Fibroblast of lung (primary cell): Measurements from ENCODE around the gene EXOC2. TPM values are rescaled to one million over a fixed set of nuclear protein-coding genes. Genes with fewer than 3 reads are reported as not detected.

Experiments used
- DNase-seq, 2 donors: peaks; one replicate each; pipeline versions ENCODE4 v3.0.0 to v3.0.0-alpha.2; 2010; ENCODE audit warnings: low read depth in 2 of 2
- H2AFZ ChIP-seq: 2 replicates; pipeline ENCODE4 v1.5.1; 2012; ENCODE audit warnings: low read length, control low read depth, inconsistent platforms
- H3K27ac ChIP-seq: 2 replicates; pipeline ENCODE4 v1.5.1; 2011; ENCODE audit warnings: low read length, control low read depth; ENCODE audit not compliant: insufficient read depth
- H3K27me3 ChIP-seq: 2 replicates; pipeline ENCODE4 v1.5.1; 2011; ENCODE audit warnings: mild to moderate bottlenecking, low read length; ENCODE audit not compliant: control insufficient read depth, insufficient read depth
- H3K36me3 ChIP-seq: 2 replicates; pipeline ENCODE4 v1.5.1; 2011; ENCODE audit warnings: low read length; ENCODE audit not compliant: control insufficient read depth, insufficient read depth
- H3K4me1 ChIP-seq: 2 replicates; pipeline ENCODE4 v1.5.1; 2011; ENCODE audit warnings: low read length; ENCODE audit not compliant: control insufficient read depth, insufficient read depth; ENCODE audit errors: extremely low read depth
- H3K4me2 ChIP-seq: 2 replicates; pipeline ENCODE4 v1.5.1; 2011; ENCODE audit warnings: low read length, control low read depth; ENCODE audit not compliant: insufficient read depth; ENCODE audit errors: extremely low read depth
- H3K4me3 ChIP-seq, 4 experiments: fragments of 200-600 bp in 1 of 4; sonication (generic) in 1 of 4; replicated peaks in 1 of 4; 2 replicates each; pipeline ENCODE4 v1.5.1; 2011 to 2016; ENCODE audit warnings: low read length in 4 of 4, low read depth in 3 of 4, mild to moderate bottlenecking in 3 of 4, control low read depth in 2 of 4, inconsistent platforms in 1 of 4, mixed read lengths in 1 of 4; ENCODE audit not compliant: insufficient read depth in 1 of 4; ENCODE audit errors: control extremely low read depth in 1 of 4
- H3K79me2 ChIP-seq: 2 replicates; pipeline ENCODE4 v1.5.1; 2012; ENCODE audit warnings: mild to moderate bottlenecking, low read length, inconsistent platforms; ENCODE audit not compliant: control insufficient read depth, insufficient read depth
- H3K9ac ChIP-seq: 2 replicates; pipeline ENCODE4 v1.5.1; 2011; ENCODE audit warnings: mild to moderate bottlenecking, low read length, control low read depth; ENCODE audit not compliant: insufficient read depth
- H3K9me3 ChIP-seq: 2 replicates; pipeline ENCODE4 v1.5.1; 2012; ENCODE audit warnings: low read depth, low read length; ENCODE audit not compliant: control insufficient read depth, insufficient read depth
- H4K20me1 ChIP-seq: 2 replicates; pipeline ENCODE4 v1.5.1; 2011; ENCODE audit warnings: low read length; ENCODE audit not compliant: control insufficient read depth, insufficient read depth; ENCODE audit errors: extremely low read depth
- EZH2 ChIP-seq: IDR thresholded peaks from 2 replicates; pipeline ENCODE4 v1.5.1; 2012; ENCODE audit warnings: low read length, control low read depth, mild to moderate bottlenecking; ENCODE audit errors: missing control alignments
- polyA plus RNA-seq, 2 donors: library from polyadenylated mRNA; depleted of rRNA in 1 of 2; stranded (reverse) in 1 of 2; unstranded in 1 of 2; fragments of >200 nt; gene quantifications; 2 replicates each; pipeline ENCODE4 v1.2.1, GENCODE V29; 2011 to 2012; ENCODE audit warnings: missing spikeins in 1 of 2
- total RNA-seq: library from RNA; depleted of rRNA; stranded (reverse); fragments of >200 nt; gene quantifications from 2 replicates; pipeline ENCODE4 v1.2.1, GENCODE V29; 2014
- TF ChIP-seq, protein P1 (sequence below), 2 donors: IDR thresholded peaks in 1 of 2; conservative IDR thresholded peaks in 1 of 2; 1 replicate in 1 of 2; 2 replicates in 1 of 2; pipeline ENCODE4 v1.5.1; 2011 to 2012; ENCODE audit warnings: low read length in 2 of 2, control low read depth in 1 of 2, inconsistent platforms in 1 of 2, low read depth in 1 of 2, mild to moderate bottlenecking in 1 of 2

The EXOC2 gene
- total and polyA plus RNA-seq, 2 donors (not counting 1 experiment from before 2014, with no cell fraction given), result 19.7 to 42.3 TPM

DNA sequence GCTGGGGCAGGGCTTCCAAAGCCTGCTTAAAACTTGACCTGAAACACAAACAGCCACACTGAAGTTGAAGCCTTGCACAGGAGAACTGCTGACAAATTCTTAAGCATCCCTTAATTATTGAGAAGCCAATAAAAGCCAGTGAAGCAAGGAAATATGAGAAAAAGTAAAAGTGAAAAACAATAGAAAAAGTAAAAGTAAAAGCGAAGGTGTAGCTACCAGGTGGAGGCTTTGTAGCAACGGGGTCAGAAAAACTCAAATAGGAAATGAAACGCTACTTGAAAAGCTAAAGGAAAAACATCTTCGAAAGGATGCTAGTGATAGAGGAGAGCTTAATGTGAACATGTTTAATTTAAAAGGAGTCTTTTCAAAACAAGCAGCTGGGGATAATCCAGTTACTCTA, 203.9 kb downstream of the EXOC2 start:
- H3K9ac ChIP-seq, result no peak overlapping the region
- no peak for TF ChIP-seq EZH2
- no peak for DNase-seq
- no peaks in the 10 kb centered on the region for H3K9me3 ChIP-seq
- H3K4me3 ChIP-seq, result no peak overlapping the region
- H3K4me1 ChIP-seq, result no peaks in the 10 kb centered on the region
- H3K27me3 ChIP-seq, result no peaks in the 10 kb centered on the region
- H3K79me2 ChIP-seq, result no peaks in the 10 kb centered on the region
- H3K36me3 ChIP-seq, result peaks cover 2% of the 10 kb centered on the region
- H3K27ac ChIP-seq, result no peak overlapping the region
- no peak overlapping the region for H2AFZ ChIP-seq
- no peak overlapping the region for H3K4me2 ChIP-seq
- no peaks in the 10 kb centered on the region for H4K20me1 ChIP-seq

DNA sequence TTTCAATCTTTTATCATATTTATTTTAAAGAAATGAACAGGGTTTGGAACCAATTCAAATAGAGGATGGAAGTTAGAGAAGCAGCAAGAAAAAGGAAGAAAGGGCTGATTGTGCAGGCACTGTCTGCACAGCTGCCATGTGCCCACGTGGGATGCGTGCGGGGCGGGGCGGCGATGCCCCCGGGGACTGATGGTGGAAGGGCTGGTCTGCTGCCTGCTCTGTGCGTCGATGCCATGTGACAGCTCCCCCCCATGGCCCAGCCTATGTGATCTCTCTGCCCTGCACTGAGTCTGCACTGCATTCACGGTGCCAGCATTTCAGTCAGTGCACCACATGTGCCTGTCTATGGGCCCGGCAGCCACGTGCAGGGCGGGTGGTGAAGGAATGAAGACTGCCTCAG, 205.0 kb downstream of the EXOC2 start:
- Histone ChIP-seq H3K36me3 (peaks cover 2% of the 10 kb centered on the region), H2AFZ (no peak overlapping the region), H4K20me1 (no peaks in the 10 kb centered on the region), H3K4me2 (no peak overlapping the region), H3K9ac (no peak overlapping the region), H3K79me2 (no peaks in the 10 kb centered on the region), H3K27ac (no peak overlapping the region), H3K27me3 (no peaks in the 10 kb centered on the region), H3K4me1 (no peaks in the 10 kb centered on the region), H3K9me3 (no peaks in the 10 kb centered on the region), H3K4me3 (no peak overlapping the region)
- DNase-seq, result no peak
- TF ChIP-seq EZH2, result no peak
- TF ChIP-seq, protein P1, sequence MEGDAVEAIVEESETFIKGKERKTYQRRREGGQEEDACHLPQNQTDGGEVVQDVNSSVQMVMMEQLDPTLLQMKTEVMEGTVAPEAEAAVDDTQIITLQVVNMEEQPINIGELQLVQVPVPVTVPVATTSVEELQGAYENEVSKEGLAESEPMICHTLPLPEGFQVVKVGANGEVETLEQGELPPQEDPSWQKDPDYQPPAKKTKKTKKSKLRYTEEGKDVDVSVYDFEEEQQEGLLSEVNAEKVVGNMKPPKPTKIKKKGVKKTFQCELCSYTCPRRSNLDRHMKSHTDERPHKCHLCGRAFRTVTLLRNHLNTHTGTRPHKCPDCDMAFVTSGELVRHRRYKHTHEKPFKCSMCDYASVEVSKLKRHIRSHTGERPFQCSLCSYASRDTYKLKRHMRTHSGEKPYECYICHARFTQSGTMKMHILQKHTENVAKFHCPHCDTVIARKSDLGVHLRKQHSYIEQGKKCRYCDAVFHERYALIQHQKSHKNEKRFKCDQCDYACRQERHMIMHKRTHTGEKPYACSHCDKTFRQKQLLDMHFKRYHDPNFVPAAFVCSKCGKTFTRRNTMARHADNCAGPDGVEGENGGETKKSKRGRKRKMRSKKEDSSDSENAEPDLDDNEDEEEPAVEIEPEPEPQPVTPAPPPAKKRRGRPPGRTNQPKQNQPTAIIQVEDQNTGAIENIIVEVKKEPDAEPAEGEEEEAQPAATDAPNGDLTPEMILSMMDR (conservative IDR thresholded peaks at IDR 0.05 in 1 of 2, IDR thresholded peaks at IDR 0.05 in 1 of 2; ENCODE audit: low read depth in 1 of 2, low read length in 2 of 2), result no peak

DNA sequence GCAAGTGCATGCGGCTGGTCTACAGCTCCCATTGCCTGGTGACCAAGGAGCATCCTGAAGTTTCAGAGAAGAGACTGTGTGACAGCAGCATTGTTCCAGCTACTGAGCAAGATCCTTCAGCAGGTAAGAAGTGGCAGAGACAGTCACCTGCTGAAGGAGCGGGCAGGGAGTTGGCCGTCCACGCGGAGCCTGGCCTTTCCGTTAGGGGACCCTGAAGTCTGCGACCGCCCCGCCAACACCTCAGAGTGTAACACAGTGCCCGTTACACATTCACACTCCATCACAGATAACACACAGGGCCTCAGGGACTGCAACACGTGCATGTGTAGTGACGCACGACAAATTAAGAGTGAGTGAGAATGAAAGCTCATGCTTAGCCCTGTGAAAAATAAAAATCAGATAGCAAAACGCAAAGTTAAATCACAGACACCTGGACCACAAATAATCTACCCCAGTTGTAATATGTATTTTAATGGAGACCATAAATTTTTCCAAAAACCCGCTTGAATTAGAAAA, 207.2 kb downstream of the EXOC2 start:
- Histone ChIP-seq H3K4me3 (no peak overlapping the region), H3K27ac (no peak overlapping the region), H3K36me3 (peaks cover 2% of the 10 kb centered on the region), H3K27me3 (no peaks in the 10 kb centered on the region), H3K9ac (no peak overlapping the region), H3K79me2 (no peaks in the 10 kb centered on the region), H2AFZ (no peak overlapping the region), H4K20me1 (no peaks in the 10 kb centered on the region), H3K4me2 (no peak overlapping the region), H3K4me1 (no peaks in the 10 kb centered on the region), H3K9me3 (no peaks in the 10 kb centered on the region)
- DNase-seq, result no peak
- TF ChIP-seq, protein P1 (conservative IDR thresholded peaks at IDR 0.05 in 1 of 2, IDR thresholded peaks at IDR 0.05 in 1 of 2; ENCODE audit: low read depth in 1 of 2, low read length in 2 of 2), result no peak
- no peak for TF ChIP-seq EZH2
